ENCODE results near the gene GRID1. TPM values are rescaled to one million over a fixed set of nuclear protein-coding genes. Genes with fewer than 3 reads are reported as not detected.
A peak's percentile ranks its signal among the peaks of the same experiment; 100 is the strongest.

The GRID1 gene
- total and polyA plus RNA-seq, 10 donors, result 0.06 to 0.42 (median 0.15) TPM; not detected in 4

- Histone ChIP-seq H3K27ac (no peak overlapping the region), H3K4me1 (no peaks in the 10 kb centered on the region), H3K9me3 (peaks cover 0 to 27% (median 19%) of the 10 kb centered on the region in 8 donors), H3K27me3 (replicated peaks in 1 of 7) (peaks cover 0 to 12% (median 0%) of the 10 kb centered on the region in 7 donors), H3K4me3 (no peak overlapping the region), H3K36me3 (no peaks in the 10 kb centered on the region)
- WGBS, 5 donors, result 79 to 96% (median 85%) methylated on average over 1 of the region's 1 CpG
- intact Hi-C loops (cut with DNase I; ENCODE audit: low total_unique reads), result no loop called here
- DNase-seq, result no peak
- TF ChIP-seq POLR2AphosphoS5 (IDR thresholded peaks at IDR 0.05) (no peak), CTCF (IDR thresholded peaks at IDR 0.05 in 8 of 11, conservative IDR thresholded peaks at IDR 0.05 in 3 of 11) (no peak), POLR2A (IDR thresholded peaks at IDR 0.05) (no peak)
These were observed 82.9 kb downstream of the GRID1 start for GRCh38 chr10:86283466-86284287.

- WGBS, 5 donors, result 69 to 85% (median 79%) methylated on average over 1 of the region's 1 CpG
- TF ChIP-seq CTCF (IDR thresholded peaks at IDR 0.05 in 8 of 11, conservative IDR thresholded peaks at IDR 0.05 in 3 of 11) (no peak), POLR2A (IDR thresholded peaks at IDR 0.05) (no peak), POLR2AphosphoS5 (IDR thresholded peaks at IDR 0.05) (no peak)
- peak; percentile 49 for DNase-seq
These were observed 83.7 kb downstream of the GRID1 start for GRCh38 chr10:86282664-86283465.

GRCh38 chr10:86281396-86281795 lies 85.2 kb downstream of the GRID1 start:
- Histone ChIP-seq H3K4me1 (no peaks in the 10 kb centered on the region), H3K27me3 (replicated peaks in 1 of 7) (peaks cover 0 to 12% (median 0%) of the 10 kb centered on the region in 7 donors), H3K27ac (no peak overlapping the region), H3K36me3 (no peaks in the 10 kb centered on the region), H3K9me3 (peaks cover 0 to 49% (median 41%) of the 10 kb centered on the region in 8 donors), H3K4me3 (no peak overlapping the region)
- no peak for DNase-seq
- TF ChIP-seq POLR2A (IDR thresholded peaks at IDR 0.05), result no peak
- no peak for TF ChIP-seq CTCF (IDR thresholded peaks at IDR 0.05 in 8 of 11, conservative IDR thresholded peaks at IDR 0.05 in 3 of 11)
- TF ChIP-seq POLR2AphosphoS5 (IDR thresholded peaks at IDR 0.05), result no peak
- 80 to 100% (median 94%) methylated on average over 1 of the region's 1 CpG for WGBS, 5 donors
- intact Hi-C loops (cut with DNase I; ENCODE audit: low total_unique reads), result no loop called here

More at GRCh38 chr10:86282664-86283465, 83.7 kb downstream of the GRID1 start:
- Histone ChIP-seq H3K9me3 (peaks cover 0 to 35% (median 27%) of the 10 kb centered on the region in 8 donors), H3K27ac (no peak overlapping the region), H3K4me3 (no peak overlapping the region), H3K27me3 (replicated peaks in 1 of 7) (peaks cover 0 to 12% (median 0%) of the 10 kb centered on the region in 7 donors), H3K4me1 (no peaks in the 10 kb centered on the region), H3K36me3 (no peaks in the 10 kb centered on the region)
- intact Hi-C loops (cut with DNase I; ENCODE audit: low total_unique reads), result no loop called here
